Left lung (tissue), 10 donors: Measurements from ENCODE around the gene PIGN. TPM values are rescaled to one million over a fixed set of nuclear protein-coding genes. Genes with fewer than 3 reads are reported as not detected.
A peak's percentile ranks its signal among the peaks of the same experiment; 100 is the strongest.

Source experiments
- ATAC-seq: fragments of 200-7000 bp; cut with Tn5 transposase; one replicate; pipeline ENCODE4 v1.9.1; 2020; ENCODE audit warnings: moderate library complexity
- DNase-seq, 4 donors: peaks; one replicate each; pipeline ENCODE4 v3.0.0-alpha.2; 2013 to 2020
- H3K27ac ChIP-seq, 2 donors: fragments of 200-600 bp; sonication (generic) in 1 of 2; one replicate each; pipeline versions ENCODE4 v1.5.0 to v1.8.0; 2020 to 2021
- H3K27me3 ChIP-seq, 2 donors: fragments of 200-600 bp; sonication (generic) in 1 of 2; one replicate each; pipeline versions ENCODE4 v1.5.0 to v1.8.0; 2020 to 2021
- H3K36me3 ChIP-seq, 2 donors: fragments of 200-600 bp; sonication (generic) in 1 of 2; one replicate each; pipeline versions ENCODE4 v1.5.0 to v1.8.0; 2020 to 2021
- H3K4me1 ChIP-seq, 2 donors: fragments of 200-600 bp; one replicate each; pipeline ENCODE4 v1.8.0; 2021
- H3K4me3 ChIP-seq, 2 donors: fragments of 200-600 bp; sonication (generic) in 1 of 2; one replicate each; pipeline versions ENCODE4 v1.5.0 to v1.8.0; 2020 to 2021; ENCODE audit warnings: mild to moderate bottlenecking in 1 of 2
- H3K9me3 ChIP-seq, 2 donors: fragments of 200-600 bp; sonication (generic) in 1 of 2; one replicate each; pipeline versions ENCODE4 v1.5.0 to v1.8.0; 2020 to 2021
- intact Hi-C, 2 donors: fragments of 100-400 bp; cut with DNase I; formaldehyde crosslinking; loops; one replicate each; pipeline versions ENCODE4 v1.11.2 to v1.14.2; 2022
- polyA plus RNA-seq, 6 donors: library from polyadenylated mRNA; unstranded; fragments of 120-200 nt; gene quantifications; one replicate each; pipeline ENCODE4 v1.2.1, GENCODE V29; 2013; ENCODE audit not compliant: insufficient read length in 6 of 6
- total RNA-seq, 2 donors: library from RNA; stranded (reverse); fragmentation: NEBNext Ultra II Directional; extraction: Animal tissue kit (Norgen Biotek cat#: 25700); gene quantifications; one replicate each; pipeline ENCODE4 v1.2.1, GENCODE V29; 2021
- TF ChIP-seq, protein P1 (sequence below), 2 donors: fragments of 200-600 bp; sonication (generic) in 1 of 2; IDR thresholded peaks; one replicate each; pipeline versions ENCODE4 v1.5.0 to v1.8.0; 2021; ENCODE audit warnings: antibody characterized with exemption in 2 of 2
- donor health status: DM: no; HTN: yes; CAD: no.
- donor health status: DM: no; HTN: no; CAD: no.

The PIGN gene
- total and polyA plus RNA-seq, 8 donors: 28.1 to 36.8 (median 29.5) TPM

DNA sequence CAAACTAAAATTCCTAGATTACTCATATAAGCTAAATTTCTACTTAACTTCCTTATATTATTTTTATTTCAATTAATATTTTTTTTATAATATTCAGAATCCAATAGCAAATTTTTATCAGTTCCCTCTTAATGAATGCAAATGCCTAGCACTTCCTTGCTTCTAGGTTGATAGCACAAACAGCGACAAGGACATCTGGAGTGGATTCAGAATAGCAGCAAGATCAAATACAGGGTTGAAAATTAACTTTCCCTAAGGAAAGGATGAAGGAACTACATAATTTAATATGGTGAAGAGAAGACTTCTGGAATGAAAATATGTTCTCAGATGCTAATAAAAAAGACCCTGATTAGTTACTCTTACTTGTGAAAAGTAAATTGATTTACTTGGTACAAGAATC, 64.5 kb downstream of the PIGN start:
- TF ChIP-seq, protein P1, sequence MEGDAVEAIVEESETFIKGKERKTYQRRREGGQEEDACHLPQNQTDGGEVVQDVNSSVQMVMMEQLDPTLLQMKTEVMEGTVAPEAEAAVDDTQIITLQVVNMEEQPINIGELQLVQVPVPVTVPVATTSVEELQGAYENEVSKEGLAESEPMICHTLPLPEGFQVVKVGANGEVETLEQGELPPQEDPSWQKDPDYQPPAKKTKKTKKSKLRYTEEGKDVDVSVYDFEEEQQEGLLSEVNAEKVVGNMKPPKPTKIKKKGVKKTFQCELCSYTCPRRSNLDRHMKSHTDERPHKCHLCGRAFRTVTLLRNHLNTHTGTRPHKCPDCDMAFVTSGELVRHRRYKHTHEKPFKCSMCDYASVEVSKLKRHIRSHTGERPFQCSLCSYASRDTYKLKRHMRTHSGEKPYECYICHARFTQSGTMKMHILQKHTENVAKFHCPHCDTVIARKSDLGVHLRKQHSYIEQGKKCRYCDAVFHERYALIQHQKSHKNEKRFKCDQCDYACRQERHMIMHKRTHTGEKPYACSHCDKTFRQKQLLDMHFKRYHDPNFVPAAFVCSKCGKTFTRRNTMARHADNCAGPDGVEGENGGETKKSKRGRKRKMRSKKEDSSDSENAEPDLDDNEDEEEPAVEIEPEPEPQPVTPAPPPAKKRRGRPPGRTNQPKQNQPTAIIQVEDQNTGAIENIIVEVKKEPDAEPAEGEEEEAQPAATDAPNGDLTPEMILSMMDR (IDR thresholded peaks at IDR 0.05): no peak
- no peaks in the 10 kb centered on the region for H3K9me3 ChIP-seq
- no peak for DNase-seq
- H3K36me3 ChIP-seq: no peaks in the 10 kb centered on the region
- intact Hi-C loops: loop anchor here in 1 of 2 donors (10.0 kb wide), 2 partner anchors 218 to 558 kb away; no protein-coding TSS in a partner anchor
- H3K4me1 ChIP-seq: no peaks in the 10 kb centered on the region
- no peak overlapping the region for H3K4me3 ChIP-seq
- H3K27ac ChIP-seq: no peak overlapping the region
- ATAC-seq: peak; percentile 41
- no peaks in the 10 kb centered on the region for H3K27me3 ChIP-seq

DNA sequence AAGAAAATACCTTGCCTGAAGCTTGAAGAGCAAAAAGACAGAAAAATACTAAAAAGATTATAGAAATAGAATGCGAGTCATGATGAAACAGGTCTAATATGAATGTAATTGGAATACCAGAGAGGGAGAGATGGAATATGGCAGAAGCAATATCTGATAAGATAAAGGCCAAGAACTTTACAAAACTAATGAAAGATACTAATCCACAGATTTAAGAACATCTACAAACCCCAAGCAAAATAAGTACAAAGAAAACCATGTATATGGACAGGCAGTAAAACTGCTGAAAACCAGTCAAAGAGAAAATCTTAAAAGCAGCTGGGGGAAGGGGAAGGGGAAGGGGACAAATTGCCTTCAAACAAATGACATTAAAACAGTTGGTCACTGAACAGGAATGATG, 67.0 kb downstream of the PIGN start:
- DNase-seq (no peak), ATAC-seq (no peak)
- no peaks in the 10 kb centered on the region for H3K27me3 ChIP-seq
- no peak overlapping the region for H3K4me3 ChIP-seq
- no peak overlapping the region for H3K27ac ChIP-seq
- H3K36me3 ChIP-seq: no peaks in the 10 kb centered on the region
- no peaks in the 10 kb centered on the region for H3K4me1 ChIP-seq
- TF ChIP-seq, protein P1 (IDR thresholded peaks at IDR 0.05): no peak
- intact Hi-C loops: loop anchor here in 1 of 2 donors (10.0 kb wide), 2 partner anchors 215 to 555 kb away; no protein-coding TSS in a partner anchor
- no peaks in the 10 kb centered on the region for H3K9me3 ChIP-seq

DNA sequence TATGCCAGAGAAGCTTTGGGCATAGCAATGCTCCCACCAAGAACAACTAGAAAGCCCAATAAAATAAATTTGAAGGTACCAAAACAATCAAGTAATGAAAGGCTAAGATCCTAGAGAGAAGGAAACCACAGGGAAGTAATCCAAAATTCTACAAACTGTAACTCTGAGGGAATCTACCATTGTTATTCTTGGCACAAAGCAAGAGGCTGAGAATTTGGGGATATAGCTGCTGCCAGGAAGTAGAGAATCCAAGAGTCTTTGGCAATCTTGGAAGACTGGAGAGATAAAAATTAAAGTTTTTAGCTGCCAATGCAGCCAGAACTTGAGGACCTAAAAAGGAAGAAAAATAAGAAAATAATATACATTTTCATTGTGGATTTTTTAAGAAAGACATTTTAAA, 68.5 kb downstream of the PIGN start:
- Histone ChIP-seq H3K36me3 (no peaks in the 10 kb centered on the region), H3K4me1 (no peaks in the 10 kb centered on the region), H3K27me3 (no peaks in the 10 kb centered on the region), H3K27ac (no peak overlapping the region), H3K4me3 (no peak overlapping the region), H3K9me3 (no peaks in the 10 kb centered on the region)
- ATAC-seq (no peak), DNase-seq (no peak)
- intact Hi-C loops: no loop called here
- TF ChIP-seq, protein P1 (IDR thresholded peaks at IDR 0.05): no peak

DNA sequence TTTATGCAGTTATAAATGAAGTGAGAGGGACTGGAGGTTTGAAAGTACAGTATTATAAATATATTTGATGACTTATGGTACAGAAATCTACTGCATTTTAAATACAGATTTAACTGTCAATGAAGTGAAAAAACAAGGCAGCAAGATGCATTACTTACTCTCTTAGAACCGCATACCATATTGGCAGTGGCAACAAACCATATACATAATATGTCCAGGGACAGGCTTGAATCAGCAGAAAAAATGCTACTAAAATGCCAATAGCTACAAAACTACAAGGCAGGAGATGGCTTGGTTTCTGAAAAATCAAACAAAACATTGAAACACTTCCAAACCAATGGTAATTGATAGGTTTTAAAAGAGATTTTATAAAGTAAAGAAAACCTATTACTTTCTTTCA, 77.2 kb downstream of the PIGN start:
- H3K4me3 ChIP-seq: no peak overlapping the region
- intact Hi-C loops: no loop called here
- no peak overlapping the region for H3K27ac ChIP-seq
- ATAC-seq (no peak), DNase-seq (no peak)
- no peaks in the 10 kb centered on the region for H3K27me3 ChIP-seq
- peaks cover 0 to 12% of the 10 kb centered on the region in 2 donors for H3K36me3 ChIP-seq
- TF ChIP-seq, protein P1 (IDR thresholded peaks at IDR 0.05): no peak
- H3K4me1 ChIP-seq: no peaks in the 10 kb centered on the region
- H3K9me3 ChIP-seq: no peaks in the 10 kb centered on the region

DNA sequence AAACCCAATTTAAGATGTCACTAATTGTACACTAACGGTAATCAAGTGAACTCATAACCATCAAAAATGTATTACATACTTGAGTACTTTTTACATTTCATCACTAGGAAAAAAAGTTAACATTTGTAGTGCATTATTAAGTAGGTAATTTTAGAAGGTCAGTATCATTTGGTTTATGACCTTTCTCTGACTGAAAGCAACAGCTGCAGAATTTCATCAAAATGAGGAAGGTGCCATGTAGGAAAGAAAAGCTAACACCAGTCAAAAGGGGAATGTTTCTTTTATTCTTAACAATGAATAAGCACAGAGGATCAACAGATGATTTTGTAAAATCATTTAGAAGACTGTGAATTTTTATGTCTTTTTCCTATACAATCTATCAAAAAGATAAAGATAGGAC, 79.0 kb downstream of the PIGN start:
- H3K4me1 ChIP-seq: no peaks in the 10 kb centered on the region
- no peak overlapping the region for H3K27ac ChIP-seq
- no peaks in the 10 kb centered on the region for H3K9me3 ChIP-seq
- intact Hi-C loops: no loop called here
- peaks cover 0 to 12% of the 10 kb centered on the region in 2 donors for H3K36me3 ChIP-seq
- DNase-seq (no peak), ATAC-seq (no peak)
- H3K4me3 ChIP-seq: no peak overlapping the region
- TF ChIP-seq, protein P1 (IDR thresholded peaks at IDR 0.05): no peak
- no peaks in the 10 kb centered on the region for H3K27me3 ChIP-seq
